ENCODE measurements around the gene FAM131B.

FAM131B gene

DNA sequence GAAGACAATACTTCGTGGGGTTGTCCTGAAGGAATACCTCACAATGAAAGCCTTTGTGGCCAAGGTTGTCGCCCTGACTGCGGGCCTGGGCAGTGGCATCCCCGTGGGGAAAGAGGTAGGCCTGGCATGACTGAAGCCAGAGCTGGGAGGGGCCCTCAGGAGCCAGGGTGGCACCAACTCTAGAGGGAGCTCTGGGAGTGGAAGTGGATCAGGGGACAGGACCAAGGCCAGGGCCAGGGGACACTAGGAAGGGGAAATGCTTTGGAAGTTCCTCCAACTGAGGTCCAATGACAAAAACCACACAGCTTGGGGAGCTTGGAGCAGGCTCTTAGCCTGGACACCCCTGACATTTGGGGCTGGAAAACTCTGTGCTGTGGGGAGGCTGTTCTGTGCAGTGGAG is 40.8 kb downstream of the FAM131B start:
- no peak for DNase-seq (ENCODE audit: low spot score)

GRCh38 chr7:143321242-143321641 is 41.3 kb downstream of the FAM131B start:
- no peak for DNase-seq (ENCODE audit: low spot score)

GRCh38 chr7:143320620-143321019 is 41.9 kb downstream of the FAM131B start:
- no peak for DNase-seq (ENCODE audit: low spot score)

- DNase-seq (ENCODE audit: low spot score): no peak
Observed at GRCh38 chr7:143318661-143319060, 43.9 kb downstream of the FAM131B start.

DNA sequence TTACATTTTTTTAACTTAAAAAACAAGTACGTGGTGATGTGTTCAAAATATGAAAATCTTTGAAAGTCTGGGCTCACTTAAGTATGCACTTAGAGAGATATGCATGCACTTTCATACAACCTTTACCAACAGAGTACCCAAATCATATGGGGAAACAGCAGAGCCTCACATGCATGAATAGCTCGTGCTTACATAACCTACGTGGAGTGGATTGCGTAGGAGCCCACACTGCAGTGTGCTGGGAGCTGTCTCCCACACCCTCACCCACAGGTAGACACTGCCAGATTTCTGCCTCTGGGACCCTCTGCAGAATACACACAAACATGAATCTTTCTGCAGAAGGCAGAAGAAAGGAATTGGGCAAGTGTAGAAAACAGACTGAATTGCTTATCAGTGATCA is 46.0 kb downstream of the FAM131B start:
- DNase-seq (ENCODE audit: low spot score): no peak

- DNase-seq (ENCODE audit: low spot score): no peak
Observed at GRCh38 chr7:143315776-143316175, 46.7 kb downstream of the FAM131B start, which contains the start of gene CLCN1. Gene CLCN1 (plus strand): TSS chr7:143316111. CDS start chr7:143316213, 102 bp downstream.

- no peak for DNase-seq (ENCODE audit: low spot score)
Observed at GRCh38 chr7:143314127-143314526, 48.4 kb downstream of the FAM131B start.

DNA sequence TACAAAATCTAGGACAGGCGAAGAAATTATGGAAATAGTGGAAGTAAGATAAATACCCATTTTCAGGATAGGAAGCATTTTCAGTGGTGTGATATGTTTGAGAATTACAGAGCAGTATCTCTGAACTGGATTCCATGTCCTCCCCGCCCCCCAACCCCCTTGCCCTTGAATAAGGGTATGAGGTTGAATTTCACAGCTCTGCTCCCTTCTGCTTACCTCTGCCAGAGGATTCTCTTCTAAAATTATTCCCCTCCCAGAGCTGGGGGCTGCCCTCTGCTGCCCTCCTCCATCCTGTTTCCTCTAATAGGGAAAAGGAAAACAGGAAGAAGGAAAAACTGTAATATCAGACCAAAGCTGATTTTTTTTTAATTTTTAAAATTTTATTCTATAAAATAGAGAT is 53.9 kb downstream of the FAM131B start:
- DNase-seq (ENCODE audit: low spot score): no peak

GRCh38 chr7:143305423-143306070 is 57.0 kb downstream of the FAM131B start:
- peak; percentile 45 for DNase-seq (ENCODE audit: low spot score)

DNA sequence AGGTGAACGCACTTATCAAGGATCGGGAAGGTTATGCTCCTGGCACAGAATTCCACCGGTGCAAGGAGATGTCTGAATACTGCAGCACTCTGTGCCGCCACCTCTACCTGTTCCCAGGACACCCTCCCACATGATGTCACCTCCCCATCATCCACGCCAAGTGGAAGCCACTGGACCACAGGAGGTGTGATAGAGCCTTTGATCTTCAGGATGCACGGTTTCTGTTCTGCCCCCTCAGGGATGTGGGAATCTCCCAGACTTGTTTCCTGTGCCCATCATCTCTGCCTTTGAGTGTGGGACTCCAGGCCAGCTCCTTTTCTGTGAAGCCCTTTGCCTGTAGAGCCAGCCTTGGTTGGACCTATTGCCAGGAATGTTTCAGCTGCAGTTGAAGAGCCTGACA is 57.6 kb downstream of the FAM131B start:
- DNase-seq (ENCODE audit: low spot score): no peak

GRCh38 chr7:143303733-143304132 is 58.8 kb downstream of the FAM131B start:
- DNase-seq (ENCODE audit: low spot score): no peak

All from cerebellar cortex (tissue), 1 donor.